Umbilical cord (tissue), 2 donors: Measurements from ENCODE around the gene SDCBP2. TPM values are rescaled to one million over a fixed set of nuclear protein-coding genes. Genes with fewer than 3 reads are reported as not detected.

ENCODE experiments used
- DNase-seq: peaks from one replicate; pipeline ENCODE4 v3.0.0-alpha.2; 2015; ENCODE audit warnings: low spot score
- total RNA-seq: library from RNA; depleted of rRNA; stranded (reverse); fragments of >200 nt; gene quantifications from one replicate; pipeline ENCODE4 v1.2.3, GENCODE V29; 2014; ENCODE audit warnings: low replicate concordance; ENCODE audit not compliant: insufficient read depth

SDCBP2 gene
- total RNA-seq, 1 donor from 2014 or later, result 7.9 TPM

- DNase-seq, result no peak
These were observed 31.5 kb downstream of the SDCBP2 start for GRCh38 chr20:1297486-1297885.

DNA sequence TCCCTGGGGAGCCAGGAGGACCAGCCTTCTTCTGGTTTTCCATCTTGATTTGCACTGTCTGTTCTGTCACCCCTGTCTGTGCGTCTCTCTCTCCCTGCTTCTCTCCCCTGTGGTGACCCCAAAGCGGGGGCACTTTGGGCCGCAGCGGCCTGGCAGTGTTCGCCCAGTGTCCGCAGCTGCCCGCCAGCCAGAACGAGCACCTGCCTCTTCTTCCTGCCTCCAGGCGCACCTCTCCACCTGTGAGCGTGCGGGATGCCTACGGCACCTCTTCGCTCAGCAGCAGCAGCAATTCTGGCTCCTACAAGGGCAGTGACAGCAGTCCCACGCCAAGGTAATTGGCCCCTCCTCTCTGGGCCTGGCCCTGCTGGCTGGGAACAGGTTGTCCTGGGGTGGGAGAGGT lies 32.0 kb downstream of the SDCBP2 start:
- no peak for DNase-seq

DNA sequence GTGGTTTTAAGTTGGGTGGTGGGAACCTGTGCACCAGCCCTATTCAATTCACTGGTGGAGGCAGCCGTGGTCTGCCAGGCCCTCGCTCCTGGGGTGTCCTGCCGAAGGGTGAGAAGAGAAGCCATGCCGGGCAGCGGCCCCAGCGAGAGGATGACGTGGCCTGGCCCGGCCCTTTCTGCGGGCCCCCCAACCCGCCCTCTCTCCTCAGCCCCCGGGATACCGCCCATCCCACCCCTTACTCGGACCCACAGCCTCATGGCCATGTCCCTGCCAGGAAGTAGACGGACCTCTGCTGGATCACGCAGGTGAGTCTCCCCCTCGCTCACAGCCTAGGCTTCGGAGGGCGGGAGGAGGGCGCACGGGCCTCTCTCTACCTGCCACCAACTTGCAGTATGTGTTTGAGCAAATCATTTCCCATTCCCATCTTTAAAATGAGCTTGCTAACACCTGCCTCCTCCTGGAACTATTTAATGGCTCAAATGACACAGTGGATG lies 32.8 kb downstream of the SDCBP2 start:
- DNase-seq, result no peak

GRCh38 chr20:1295276-1295930 lies 33.5 kb downstream of the SDCBP2 start:
- DNase-seq, result no peak

GRCh38 chr20:1294497-1294896 lies 34.4 kb downstream of the SDCBP2 start:
- no peak for DNase-seq

- no peak for DNase-seq
These were observed 35.1 kb downstream of the SDCBP2 start for GRCh38 chr20:1293641-1294379.

- DNase-seq, result no peak
These were observed 36.3 kb downstream of the SDCBP2 start for GRCh38 chr20:1292620-1293019.

DNA sequence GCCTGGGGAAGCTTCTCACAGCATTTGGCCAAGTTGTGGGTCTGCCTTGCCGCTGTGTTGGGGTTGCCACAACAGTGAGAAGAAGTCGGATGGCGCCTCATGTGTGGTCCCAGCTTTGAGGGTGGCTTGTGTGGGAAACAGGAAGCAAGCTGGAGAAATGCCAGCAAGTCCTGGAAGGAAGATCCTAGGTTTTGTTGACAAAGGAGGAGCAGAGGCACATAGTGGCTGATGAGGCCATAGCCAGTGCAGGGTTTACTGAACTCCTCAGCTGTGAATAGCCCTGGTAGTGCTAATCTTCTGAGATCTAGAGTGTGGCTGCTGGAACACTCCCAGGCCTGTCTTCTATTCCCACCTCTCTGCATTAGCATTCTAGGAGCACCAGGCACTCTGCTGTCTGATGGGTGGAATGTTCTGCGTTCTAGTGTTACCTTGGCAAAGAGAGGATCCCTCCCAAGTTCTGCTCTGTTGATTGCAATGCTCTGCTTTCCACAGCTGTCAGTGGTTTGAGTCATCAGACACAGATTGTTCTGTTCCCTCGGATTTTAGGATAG lies 37.7 kb downstream of the SDCBP2 start:
- DNase-seq, result no peak

GRCh38 chr20:1287787-1288569 lies 41.0 kb downstream of the SDCBP2 start:
- no peak for DNase-seq

- DNase-seq, result no peak
These were observed 41.6 kb downstream of the SDCBP2 start for GRCh38 chr20:1287306-1287705.

DNA sequence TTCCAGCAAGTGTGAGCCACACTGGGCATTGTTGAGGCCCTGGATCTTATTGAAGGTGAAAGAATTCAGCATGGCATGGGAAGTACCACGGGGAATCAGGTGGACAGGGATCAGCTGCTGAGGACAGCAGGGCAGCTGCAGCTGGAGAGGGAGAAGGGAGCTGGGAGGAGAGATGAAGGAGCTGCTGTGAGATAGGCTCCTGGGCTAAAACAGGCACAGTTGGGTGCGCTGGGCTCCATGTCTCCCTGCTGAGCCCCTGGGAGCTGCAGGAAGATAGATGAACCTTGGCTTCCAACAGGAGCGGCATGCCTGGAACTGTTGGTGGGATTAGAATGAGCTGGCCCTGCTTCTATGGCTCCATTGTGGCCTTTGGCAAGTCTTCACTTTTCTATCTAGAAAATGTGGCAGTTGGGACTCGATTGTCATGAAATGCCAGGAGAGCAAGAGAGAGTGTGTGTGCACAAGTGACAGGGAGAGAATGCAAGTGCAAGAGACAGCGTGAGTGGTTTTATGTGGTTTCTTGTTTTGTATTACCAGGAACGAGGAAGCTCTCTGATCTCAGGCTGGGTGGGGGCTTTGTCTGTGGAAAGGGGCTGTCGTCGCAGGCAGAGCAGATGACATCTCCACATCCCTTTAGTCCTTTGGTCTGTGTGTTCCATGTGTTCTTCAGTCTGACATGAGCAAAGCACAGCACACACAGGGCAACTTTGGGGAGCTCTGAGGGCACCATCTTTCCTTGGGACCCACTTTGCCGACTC lies 42.5 kb downstream of the SDCBP2 start:
- no peak for DNase-seq

DNA sequence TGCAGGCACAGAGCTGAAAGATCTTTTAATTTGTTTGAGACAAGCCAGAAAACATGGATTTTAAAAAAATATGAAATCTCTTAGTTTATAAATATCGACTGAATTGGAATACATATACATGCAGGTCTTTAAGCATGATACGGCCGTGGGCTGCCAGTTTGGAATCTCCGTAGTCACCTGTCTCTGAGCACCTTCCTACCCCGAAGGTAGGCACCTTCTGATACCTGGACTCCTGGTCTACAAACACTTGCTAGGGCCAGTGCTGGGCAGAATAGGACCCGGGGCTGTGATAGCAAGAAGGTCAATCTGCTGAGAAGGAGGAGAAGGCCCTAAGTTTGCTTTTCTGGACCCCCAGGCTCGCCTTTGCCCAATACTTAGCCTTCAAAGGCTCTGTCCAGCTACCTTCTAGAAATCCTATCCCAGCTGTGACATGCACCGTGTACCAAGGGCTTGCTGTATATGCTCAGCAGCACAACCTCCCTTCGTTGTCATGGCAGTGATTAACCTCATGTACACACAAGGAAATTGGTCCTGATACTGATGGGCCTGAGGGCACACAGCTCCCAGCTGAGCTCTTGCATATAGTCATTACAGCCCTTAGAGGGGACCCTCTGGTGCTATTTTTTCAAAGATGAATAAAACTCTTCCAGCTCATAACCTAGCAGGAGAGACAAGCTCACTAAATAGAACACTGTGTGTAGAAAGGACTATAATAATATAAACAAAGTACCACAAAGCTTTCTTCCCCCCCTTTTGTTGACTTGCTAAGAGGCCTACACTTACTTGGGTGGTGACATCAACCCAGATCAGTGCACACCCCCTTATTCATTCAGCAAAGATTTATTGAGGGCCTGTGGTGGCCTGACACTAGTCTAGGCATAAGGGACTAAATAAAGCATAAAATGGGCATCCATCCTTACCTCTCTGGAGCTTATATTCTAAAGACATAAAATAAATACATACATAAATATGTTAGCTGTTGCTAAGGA lies 45.1 kb downstream of the SDCBP2 start:
- no peak for DNase-seq

- DNase-seq, result no peak
These were observed 46.0 kb downstream of the SDCBP2 start for GRCh38 chr20:1282966-1283365.

DNA sequence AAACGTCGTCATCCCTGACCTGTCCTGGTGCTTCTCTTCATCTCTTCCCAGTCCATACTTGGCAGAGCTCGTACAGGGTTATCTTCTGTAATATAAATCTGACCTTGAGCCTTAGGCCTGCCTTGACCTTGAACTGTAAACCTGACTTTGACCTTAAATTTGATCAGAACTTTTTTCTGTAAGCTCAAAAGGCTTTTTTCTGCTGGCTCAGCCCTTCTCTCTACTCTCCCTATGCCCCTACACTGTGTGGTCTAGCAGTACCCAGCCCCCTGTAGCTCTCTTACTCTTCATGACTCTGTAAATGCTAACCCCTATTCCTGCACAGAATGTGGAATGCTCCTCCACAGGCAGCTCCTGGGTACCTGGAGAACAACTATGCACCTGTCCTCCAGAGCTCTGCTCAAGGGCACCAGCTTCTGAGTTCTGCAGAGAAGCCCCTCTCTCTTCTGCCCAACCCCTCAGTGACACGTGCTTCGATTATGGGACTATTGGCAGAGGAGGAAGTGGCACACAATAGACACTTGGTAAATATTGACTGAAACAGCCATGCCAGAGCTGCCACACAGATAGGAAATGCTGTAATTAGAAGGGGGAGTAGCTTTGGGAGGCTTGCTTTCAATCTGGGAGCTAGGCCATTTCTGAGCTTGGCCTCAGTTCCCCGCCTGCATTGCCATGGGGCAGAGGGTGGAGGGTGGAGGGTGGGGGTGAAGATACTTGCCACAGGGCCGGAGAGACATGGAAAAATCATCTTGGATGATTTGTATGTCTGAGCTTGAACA lies 47.5 kb downstream of the SDCBP2 start:
- no peak for DNase-seq

DNA sequence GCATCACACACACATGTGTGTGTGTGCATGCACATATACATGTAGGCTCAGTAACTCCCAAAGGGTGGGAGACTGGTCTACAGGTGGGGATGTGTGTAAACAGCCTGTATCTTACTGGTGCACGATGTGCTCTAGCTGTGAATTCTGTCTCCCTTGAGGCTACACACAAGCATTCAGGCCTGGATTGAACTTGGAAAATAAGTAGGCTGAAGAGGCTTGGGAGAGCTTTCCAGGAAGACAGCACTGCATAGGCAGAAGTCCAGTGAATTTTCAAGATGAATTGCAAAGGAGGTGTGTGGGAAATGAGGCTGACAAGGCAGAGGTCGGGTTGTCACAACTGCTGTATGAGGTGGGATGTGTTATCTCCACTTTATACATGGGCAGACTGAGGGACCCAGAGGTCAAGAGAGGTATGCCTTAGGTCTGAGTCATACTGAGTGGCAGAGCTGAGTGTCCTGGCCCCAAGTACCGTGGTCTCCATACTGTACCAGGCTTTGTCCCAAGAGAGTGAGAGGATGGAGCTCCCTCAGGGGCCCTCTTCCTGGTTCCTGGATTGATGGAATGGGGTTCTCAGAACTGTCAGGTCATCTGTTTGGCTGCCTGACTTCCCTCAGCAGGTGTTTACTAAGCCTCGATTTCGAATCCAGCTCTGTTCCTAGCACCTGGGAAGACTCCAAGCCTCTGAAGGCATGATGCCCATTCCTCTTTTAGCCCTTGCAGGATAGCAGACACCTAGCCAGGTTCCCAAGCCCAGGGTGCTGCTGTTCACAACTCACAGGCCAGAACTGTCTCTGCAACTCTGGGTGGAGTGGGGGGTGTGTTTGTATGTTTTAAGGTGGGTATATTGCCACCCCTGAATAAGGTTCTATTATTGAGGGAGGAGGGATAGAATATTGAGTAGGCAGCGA lies 48.5 kb downstream of the SDCBP2 start:
- no peak for DNase-seq

- no peak for DNase-seq
These were observed 49.9 kb downstream of the SDCBP2 start for GRCh38 chr20:1278993-1279392.

DNA sequence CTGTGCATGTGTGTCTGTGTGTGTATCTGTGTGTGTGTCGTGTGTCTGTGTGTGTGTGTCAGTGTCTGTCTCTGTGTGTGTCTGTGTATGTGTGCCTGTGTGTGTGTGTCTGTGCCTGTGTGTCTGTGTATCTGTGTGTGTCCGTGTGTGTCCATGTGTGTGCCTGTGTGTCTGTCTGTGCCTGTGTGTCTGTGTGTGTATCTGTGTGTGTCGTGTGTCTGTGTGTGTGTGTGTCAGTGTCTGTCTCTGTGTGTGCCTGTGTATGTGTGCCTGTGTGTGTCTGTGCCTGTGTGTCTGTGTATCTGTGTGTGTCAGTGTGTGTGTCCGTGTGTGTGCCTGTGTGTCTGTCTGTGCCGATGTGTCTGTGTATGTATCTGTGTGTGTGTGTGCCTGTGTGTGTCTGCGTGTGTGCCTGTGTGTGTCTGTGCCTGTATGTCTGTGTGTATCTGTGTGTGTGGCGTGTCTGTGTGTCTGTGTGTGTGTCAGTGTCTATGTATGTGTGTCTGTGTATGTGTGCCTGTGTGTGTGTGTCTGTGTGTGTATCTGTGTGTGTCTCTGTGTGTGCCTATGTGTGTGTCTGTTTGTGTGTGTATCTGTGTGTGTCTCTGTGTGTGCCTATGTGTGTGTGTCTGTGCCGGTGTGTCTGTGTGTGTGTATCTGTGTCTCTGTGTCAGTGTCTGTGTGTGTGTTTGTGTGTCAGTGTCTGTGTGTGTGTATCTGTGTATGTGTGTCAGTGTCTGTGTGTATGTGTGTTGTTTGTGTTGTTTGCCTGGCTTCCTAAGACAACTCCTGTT lies 51.2 kb downstream of the SDCBP2 start:
- DNase-seq, result no peak
